Uterus (tissue), 4 donors: Measurements from ENCODE around the gene ELAVL3. TPM values are rescaled to one million over a fixed set of nuclear protein-coding genes. Genes with fewer than 3 reads are reported as not detected.

ENCODE experiments used
- DNase-seq, 2 donors: peaks; one replicate each; pipeline ENCODE4 v3.0.0-alpha.2; 2019 to 2020
- H3K27ac ChIP-seq, 2 donors: fragments of 200-600 bp; sonication (generic); 1 replicate in 1 of 2; 2 replicates in 1 of 2; pipeline ENCODE4 v1.5.1; 2016 to 2018
- H3K27me3 ChIP-seq, 2 donors: fragments of 200-600 bp; sonication (generic); one replicate each; pipeline ENCODE4 v1.5.1; 2018 to 2019; ENCODE audit warnings: control low read depth in 1 of 2
- H3K36me3 ChIP-seq, 2 donors: fragments of 200-600 bp; sonication (generic); one replicate each; pipeline ENCODE4 v1.5.1; 2019; ENCODE audit warnings: control low read depth in 1 of 2
- H3K4me1 ChIP-seq, 2 donors: fragments of 200-600 bp; sonication (generic); one replicate each; pipeline ENCODE4 v1.5.1; 2018 to 2019; ENCODE audit warnings: control low read depth in 1 of 2
- H3K4me3 ChIP-seq, 2 donors: fragments of 200-600 bp; sonication (generic); 1 replicate in 1 of 2; 2 replicates in 1 of 2; pipeline ENCODE4 v1.5.1; 2018 to 2019; ENCODE audit warnings: mild to moderate bottlenecking in 1 of 2
- H3K9me3 ChIP-seq, 2 donors: fragments of 200-600 bp; sonication (generic); one replicate each; pipeline ENCODE4 v1.5.1; 2019; ENCODE audit warnings: control low read depth in 1 of 2
- CTCF ChIP-seq, 4 experiments: fragments of 200-600 bp in 2 of 4; fragments of 450-650 bp in 2 of 4; sonication (generic) in 2 of 4; IDR thresholded peaks; one replicate each; pipeline ENCODE4 v1.5.1; 2016 to 2019; ENCODE audit warnings: antibody characterized with exemption in 4 of 4, mild to moderate bottlenecking in 2 of 4, moderate library complexity in 1 of 4
- POLR2A ChIP-seq, 2 donors: fragments of 450-650 bp; IDR thresholded peaks; one replicate each; pipeline ENCODE4 v1.6.1; 2016; ENCODE audit warnings: antibody characterized with exemption in 2 of 2, mild to moderate bottlenecking in 1 of 2, moderate library complexity in 1 of 2
- intact Hi-C: fragments of 100-400 bp; cut with DNase I; formaldehyde crosslinking; loops from one replicate; pipeline ENCODE4 v1.15.1; 2023; ENCODE audit warnings: low total_unique reads
- total RNA-seq, 4 donors: library from RNA; depleted of rRNA in 3 of 4; stranded (reverse); fragments of >200 nt in 3 of 4; gene quantifications; one replicate each; pipeline versions ENCODE4 v1.1.0 to v1.2.4, GENCODE V29; 2014 to 2023
- donor health status: DM: yes; HTN: yes; CAD: no.

The ELAVL3 gene
- total RNA-seq, 4 donors from 2014 or later: 1.1 TPM; not detected in 3

- Histone ChIP-seq H3K4me3 (no peak overlapping the region), H3K36me3 (no peaks in the 10 kb centered on the region), H3K9me3 (no peaks in the 10 kb centered on the region), H3K27ac (no peak overlapping the region), H3K4me1 (peaks cover 0 to 5% of the 10 kb centered on the region in 2 donors), H3K27me3 (no peaks in the 10 kb centered on the region)
- intact Hi-C loops: no loop called here
- DNase-seq: no peak
- TF ChIP-seq CTCF (IDR thresholded peaks at IDR 0.05) (no peak), POLR2A (IDR thresholded peaks at IDR 0.05) (no peak)
These were observed 28.8 kb downstream of the ELAVL3 start for GRCh38 chr19:11451871-11452619.

- no peaks in the 10 kb centered on the region for H3K27me3 ChIP-seq
- intact Hi-C loops: no loop called here
These were observed 29.4 kb downstream of the ELAVL3 start for GRCh38 chr19:11451327-11451870.

GRCh38 chr19:11450570-11451326 is 30.1 kb downstream of the ELAVL3 start:
- H3K9me3 ChIP-seq: no peaks in the 10 kb centered on the region
- H3K4me1 ChIP-seq: peaks cover 0 to 5% of the 10 kb centered on the region in 2 donors
- H3K36me3 ChIP-seq: no peaks in the 10 kb centered on the region
- DNase-seq: no peak
- H3K27me3 ChIP-seq: no peaks in the 10 kb centered on the region
- TF ChIP-seq CTCF (IDR thresholded peaks at IDR 0.05) (no peak), POLR2A (IDR thresholded peaks at IDR 0.05) (no peak)
- no peak overlapping the region for H3K27ac ChIP-seq
- intact Hi-C loops: no loop called here
- H3K4me3 ChIP-seq: no peak overlapping the region

More at GRCh38 chr19:11451327-11451870, 29.4 kb downstream of the ELAVL3 start:
- no peak for TF ChIP-seq CTCF (IDR thresholded peaks at IDR 0.05)
- Histone ChIP-seq H3K4me1 (peaks cover 0 to 5% of the 10 kb centered on the region in 2 donors), H3K36me3 (no peaks in the 10 kb centered on the region), H3K27ac (no peak overlapping the region), H3K4me3 (no peak overlapping the region), H3K9me3 (no peaks in the 10 kb centered on the region)
- no peak for DNase-seq

GRCh38 chr19:11448923-11449554 is 31.8 kb downstream of the ELAVL3 start:
- Histone ChIP-seq H3K27ac (no peak overlapping the region), H3K9me3 (no peaks in the 10 kb centered on the region), H3K36me3 (no peaks in the 10 kb centered on the region), H3K4me1 (peaks cover 0 to 5% of the 10 kb centered on the region in 2 donors), H3K27me3 (no peaks in the 10 kb centered on the region), H3K4me3 (no peak overlapping the region)
- intact Hi-C loops: no loop called here
- TF ChIP-seq CTCF (IDR thresholded peaks at IDR 0.05): no peak
- no peak for DNase-seq
